HFF-Myc (cell line): Measurements from ENCODE around the gene GRAMD1B.

ENCODE experiments used
- DNase-seq: peaks from one replicate; pipeline ENCODE4 v3.0.0-alpha.2; 2011; ENCODE audit warnings: low read depth; ENCODE audit errors: extremely low read depth
- H3K4me3 ChIP-seq: replicated peaks from 2 replicates; pipeline ENCODE4 v1.5.1; 2011; ENCODE audit warnings: low read depth, mild to moderate bottlenecking, control low read depth, low read length
- CTCF ChIP-seq: IDR thresholded peaks from 2 replicates; pipeline ENCODE4 v1.5.1; 2012; ENCODE audit warnings: mild to moderate bottlenecking, low read depth, low read length, control low read depth; ENCODE audit errors: missing control alignments

Gene GRAMD1B

DNA sequence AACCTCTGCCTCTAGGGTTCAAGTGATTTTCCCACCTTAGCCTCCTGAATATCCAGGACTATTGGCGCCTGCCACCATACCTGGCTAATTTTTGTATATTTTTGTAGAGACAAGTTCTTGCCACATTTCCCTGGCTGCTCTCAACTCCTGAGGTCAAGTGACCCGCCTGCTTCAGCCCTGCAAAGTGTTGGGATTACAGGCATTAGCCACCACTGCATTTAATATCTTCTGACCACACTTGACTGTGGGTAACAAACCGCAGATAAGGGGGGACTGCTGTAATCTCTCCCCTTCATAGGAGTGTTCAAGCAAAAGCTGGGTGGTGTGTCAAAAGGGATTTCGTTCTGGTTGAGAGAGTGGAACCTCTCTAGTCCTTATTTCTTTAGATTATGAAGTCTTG, 53.4 kb downstream of the GRAMD1B start:
- DNase-seq: no peak
- TF ChIP-seq CTCF: no peak
- no peak overlapping the region for H3K4me3 ChIP-seq

- no peak overlapping the region for H3K4me3 ChIP-seq
- DNase-seq: no peak
- no peak for TF ChIP-seq CTCF
Measured at GRCh38 chr11:123484448-123484847, 54.4 kb downstream of the GRAMD1B start.

- no peak overlapping the region for H3K4me3 ChIP-seq
- no peak for DNase-seq
- no peak for TF ChIP-seq CTCF
Measured at GRCh38 chr11:123487157-123487744, 57.2 kb downstream of the GRAMD1B start.

DNA sequence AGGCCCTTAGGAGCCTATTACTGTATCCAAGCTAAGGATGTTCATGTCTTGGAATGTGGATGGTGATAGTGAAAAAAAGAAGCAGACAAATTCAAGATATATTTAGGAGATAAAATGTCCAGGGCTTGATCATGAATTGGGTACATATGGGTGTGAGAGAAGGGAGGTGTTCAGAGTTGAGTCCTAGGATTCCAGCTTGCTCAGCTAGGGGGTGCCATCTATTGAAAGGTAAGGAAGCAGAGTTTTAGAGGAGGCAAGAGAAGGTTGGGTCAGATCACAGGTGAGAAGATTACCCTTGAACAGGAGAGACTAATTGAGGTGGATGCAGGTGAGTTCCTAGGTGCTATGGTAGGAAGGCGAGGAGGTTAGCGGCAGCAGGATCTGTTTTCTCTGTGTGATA, 60.5 kb downstream of the GRAMD1B start:
- no peak overlapping the region for H3K4me3 ChIP-seq
- no peak for DNase-seq
- no peak for TF ChIP-seq CTCF

- no peak for DNase-seq
- no peak overlapping the region for H3K4me3 ChIP-seq
- TF ChIP-seq CTCF: no peak
Measured at GRCh38 chr11:123491241-123491640, 61.2 kb downstream of the GRAMD1B start.

DNA sequence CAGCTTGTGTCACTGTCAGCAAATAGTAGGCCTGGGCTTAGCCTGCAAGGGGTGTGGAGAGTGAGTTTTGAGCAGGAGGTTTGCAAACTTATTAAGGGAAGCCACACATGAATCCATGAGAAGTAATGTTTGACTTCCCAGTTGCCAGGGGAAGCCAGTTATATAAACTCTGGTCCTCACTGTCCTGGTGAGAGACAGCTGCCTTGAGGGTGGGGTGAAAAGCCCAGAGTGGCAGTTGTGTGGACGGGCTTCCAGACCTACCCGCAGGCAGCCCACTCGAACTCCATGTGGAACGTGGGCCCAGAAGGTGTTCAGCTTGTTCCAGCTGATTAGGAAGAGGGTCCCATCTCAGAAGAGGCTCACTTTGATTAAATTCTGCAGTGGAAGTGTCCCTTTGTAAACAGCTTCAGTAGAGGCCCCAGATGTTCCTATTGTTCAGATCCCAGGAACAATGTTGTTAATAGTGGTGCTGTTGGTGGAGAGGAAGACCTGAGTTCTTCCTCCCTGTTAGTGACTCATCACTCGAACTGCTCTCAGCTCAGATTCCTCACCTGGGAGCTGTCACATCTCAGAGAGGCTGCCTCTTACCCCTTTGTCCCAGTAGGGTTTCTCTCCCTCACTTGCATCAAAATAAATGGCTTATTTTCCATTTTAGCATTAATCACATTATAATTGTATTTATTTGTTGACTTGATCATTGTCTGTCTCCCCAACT, 63.4 kb downstream of the GRAMD1B start:
- no peak overlapping the region for H3K4me3 ChIP-seq
- DNase-seq: no peak
- TF ChIP-seq CTCF: no peak
